ENCODE data around the gene LTB4R2.

- TF ChIP-seq CTCF (IDR thresholded peaks at IDR 0.05; ENCODE audit: low read depth, low read length) (no peak), EZH2phosphoT487 (IDR thresholded peaks at IDR 0.05; ENCODE audit: low read depth) (no peak)
These were observed 38.2 kb downstream of the LTB4R2 start for GRCh38 chr14:24348186-24348585.
